NCI-H460 (cell line): ENCODE results near the gene CDR2. TPM values are rescaled to one million over a fixed set of nuclear protein-coding genes. Genes with fewer than 3 reads are reported as not detected.
"Not testable (repeated sequence)": the region's sequence is repeated elsewhere in the genome, so short reads cannot be mapped to it uniquely, and the experiment has no call there.

Experiments used
- DNase-seq: peaks from one replicate; pipeline ENCODE4 v3.0.0-alpha.2; 2016; ENCODE audit warnings: low read depth; ENCODE audit errors: extremely low read depth
- total RNA-seq: library from RNA; depleted of rRNA; stranded (reverse); fragments of >200 nt; shearing (Covaris generic); gene quantifications from 2 replicates; pipeline ENCODE4 v1.2.3, GENCODE V29; 2014

CDR2 gene
- total RNA-seq, 1 experiment from 2014 or later = 21.2 TPM

DNA sequence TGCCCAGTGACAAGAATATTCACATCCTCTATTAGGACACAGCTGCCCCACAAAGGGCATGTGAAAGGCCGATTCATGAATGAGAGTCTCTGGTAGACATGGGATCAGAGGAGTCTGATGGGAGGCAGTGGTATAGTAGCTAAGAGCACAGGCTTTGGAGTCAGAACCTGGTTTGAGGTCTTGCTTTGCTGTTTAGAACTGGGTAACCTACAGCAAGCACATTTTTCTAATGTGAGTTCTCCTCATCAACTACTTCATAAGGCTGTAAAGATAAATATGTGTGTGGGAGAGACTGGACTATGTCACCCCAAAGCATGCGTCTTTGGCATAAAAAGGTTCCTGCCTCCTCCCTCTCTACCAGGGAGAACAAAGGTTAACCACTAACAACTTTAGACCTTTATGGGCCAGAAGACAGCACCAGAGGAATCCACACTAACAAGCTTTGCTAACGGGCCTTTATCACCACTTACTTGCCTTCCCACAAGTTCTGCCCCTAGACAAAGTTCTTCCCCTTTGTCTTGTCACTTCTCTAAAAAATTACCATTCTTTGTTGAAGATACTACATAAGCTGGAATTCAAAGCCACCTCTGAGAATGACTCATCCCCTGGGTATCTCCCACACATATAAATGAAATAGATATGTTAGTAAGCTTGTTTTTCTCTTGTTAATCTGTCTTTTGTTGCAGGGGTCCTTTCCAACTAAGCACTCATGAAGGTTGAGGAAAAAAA lies 21.1 kb downstream of the CDR2 start:
- no peak for DNase-seq

- no peak for DNase-seq
These were observed 21.7 kb downstream of the CDR2 start for GRCh38 chr16:22352723-22353122.

GRCh38 chr16:22352140-22352539 lies 22.3 kb downstream of the CDR2 start:
- no peak for DNase-seq

DNA sequence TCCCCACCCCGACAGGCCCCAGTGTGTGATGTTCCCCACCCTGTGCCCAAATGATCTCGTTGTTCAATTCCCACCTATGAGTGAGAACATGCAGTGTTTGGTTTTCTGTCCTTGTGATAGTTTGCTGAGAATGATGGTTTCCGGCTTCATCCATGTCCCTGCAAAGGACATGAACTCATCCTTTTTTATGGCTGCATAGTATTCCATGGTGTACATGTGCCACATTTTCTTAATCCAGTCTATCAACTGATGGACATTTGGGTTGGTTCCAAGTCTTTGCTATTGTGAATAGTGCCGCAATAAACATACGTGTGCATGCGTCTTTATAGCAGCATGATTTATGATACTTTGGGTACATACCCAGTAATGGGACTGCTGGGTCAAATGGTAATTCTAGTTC lies 23.4 kb downstream of the CDR2 start:
- not testable (repeated sequence) for DNase-seq

DNA sequence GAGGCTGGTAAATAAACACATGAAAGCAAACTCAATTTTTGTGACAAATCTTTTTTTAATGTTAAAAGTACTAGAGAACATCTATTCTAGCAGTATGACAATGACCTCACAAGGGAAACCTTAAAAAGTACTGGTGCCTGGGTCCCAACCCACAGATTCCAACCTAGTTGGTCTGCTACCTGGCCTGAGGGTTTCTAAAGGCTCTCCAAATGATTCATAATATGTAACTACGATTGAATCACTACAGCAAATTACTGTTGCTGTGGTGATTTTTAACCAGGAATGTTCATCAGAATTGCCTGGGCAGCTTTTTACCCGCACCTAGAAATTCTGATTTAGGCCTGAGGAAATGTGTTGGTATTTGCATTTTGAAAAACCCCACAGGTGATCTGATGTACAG lies 26.1 kb downstream of the CDR2 start:
- DNase-seq = no peak

DNA sequence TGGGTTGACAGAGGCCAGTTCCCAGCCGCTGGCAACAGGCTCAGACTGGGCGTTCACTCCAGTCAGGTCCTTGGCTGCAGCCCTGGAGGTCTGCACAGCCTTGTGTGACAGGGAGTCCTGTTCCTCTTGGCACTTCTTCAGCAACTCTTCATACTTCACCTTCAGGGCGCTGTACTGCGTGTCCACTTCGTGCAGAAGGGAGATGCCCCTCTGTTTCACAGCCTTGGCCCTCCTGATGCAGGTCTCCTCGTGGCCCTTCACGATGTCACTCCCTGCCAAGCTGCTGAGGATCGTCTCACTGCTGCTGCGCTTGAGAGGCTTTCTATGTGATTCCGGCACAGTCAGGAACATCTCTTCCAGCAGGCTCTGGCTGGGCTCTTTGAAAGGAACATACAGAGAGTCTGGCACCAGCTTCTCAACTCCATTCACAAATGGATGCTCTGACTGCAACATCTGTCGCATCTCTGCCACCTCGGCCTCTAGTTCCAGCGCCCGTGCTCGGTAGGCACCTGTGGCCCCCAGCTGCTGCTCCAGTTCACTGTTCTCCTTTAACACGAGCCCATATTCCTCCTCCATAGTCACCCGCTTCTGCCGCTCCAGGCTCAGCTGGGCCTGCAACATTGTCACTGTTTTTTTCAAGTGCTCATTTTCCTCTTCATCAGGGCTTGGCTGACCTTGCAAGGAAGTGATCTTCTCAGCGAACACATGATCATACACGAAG lies 27.2 kb downstream of the CDR2 start:
- no peak for DNase-seq

- DNase-seq = no peak
These were observed 27.9 kb downstream of the CDR2 start for GRCh38 chr16:22346483-22346882.

- DNase-seq = no peak
These were observed 32.3 kb downstream of the CDR2 start for GRCh38 chr16:22342082-22342481.

DNA sequence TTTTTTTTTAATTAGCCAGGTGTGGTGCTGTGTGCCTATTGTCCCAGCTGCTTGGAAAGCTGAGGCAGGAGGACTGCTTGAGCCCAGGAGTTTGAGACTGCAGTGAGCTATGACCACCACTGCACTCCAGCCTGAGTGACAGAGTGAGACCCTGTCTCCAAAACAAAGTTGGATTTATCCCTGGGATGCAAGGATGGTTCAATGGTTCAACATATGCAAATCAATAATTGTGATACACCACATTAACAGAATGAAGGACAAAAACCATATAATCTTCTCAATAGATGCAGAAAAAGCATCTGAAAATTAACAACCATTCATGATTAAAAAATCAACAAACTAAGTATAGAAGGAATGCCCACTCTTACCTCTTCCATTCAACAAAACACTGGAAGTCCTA lies 33.5 kb downstream of the CDR2 start:
- DNase-seq = no peak

- no peak for DNase-seq
These were observed 36.4 kb downstream of the CDR2 start for GRCh38 chr16:22337849-22338635.

GRCh38 chr16:22337045-22337444 lies 37.4 kb downstream of the CDR2 start:
- DNase-seq = no peak

- no peak for DNase-seq
These were observed 37.8 kb downstream of the CDR2 start for GRCh38 chr16:22336581-22336980.

GRCh38 chr16:22335668-22336246 lies 38.7 kb downstream of the CDR2 start:
- no peak for DNase-seq

GRCh38 chr16:22333457-22333994 lies 40.9 kb downstream of the CDR2 start:
- DNase-seq = no peak

- DNase-seq = no peak
These were observed 44.1 kb downstream of the CDR2 start for GRCh38 chr16:22330326-22330725.

GRCh38 chr16:22329199-22329695 lies 45.2 kb downstream of the CDR2 start:
- no peak for DNase-seq

GRCh38 chr16:22328081-22328725 lies 46.2 kb downstream of the CDR2 start:
- DNase-seq = no peak

- DNase-seq = no peak
These were observed 47.0 kb downstream of the CDR2 start for GRCh38 chr16:22327446-22327775.

- no peak for DNase-seq
These were observed 47.5 kb downstream of the CDR2 start for GRCh38 chr16:22326771-22327445.

- no peak for DNase-seq
These were observed 48.1 kb downstream of the CDR2 start for GRCh38 chr16:22326369-22326652.
